Kidney epithelial cell (primary cell): ENCODE results near the gene GASK1A. TPM values are rescaled to one million over a fixed set of nuclear protein-coding genes. Genes with fewer than 3 reads are reported as not detected.

Experiments used
- DNase-seq: peaks from one replicate; pipeline ENCODE4 v3.0.0-alpha.2; 2010; ENCODE audit warnings: low read depth
- H3K27me3 ChIP-seq: 2 replicates; pipeline ENCODE4 v1.6.0; 2011; ENCODE audit warnings: low read length; ENCODE audit not compliant: control insufficient read depth, insufficient read depth
- H3K36me3 ChIP-seq: 2 replicates; pipeline ENCODE4 v1.5.1; 2011; ENCODE audit warnings: low read length; ENCODE audit not compliant: control insufficient read depth, insufficient read depth
- H3K4me3 ChIP-seq: 2 replicates; pipeline ENCODE4 v1.5.1; 2011; ENCODE audit warnings: low read depth, mild to moderate bottlenecking, control low read depth, low read length
- CTCF ChIP-seq: IDR thresholded peaks from 2 replicates; pipeline ENCODE4 v1.5.1; 2011; ENCODE audit warnings: mild to moderate bottlenecking, moderate library complexity, low read length, control low read depth, inconsistent platforms; ENCODE audit not compliant: insufficient read depth, poor library complexity, severe bottlenecking
- total RNA-seq: library from RNA; depleted of rRNA; stranded (reverse); fragments of >200 nt; gene quantifications from 2 replicates; pipeline ENCODE4 v1.2.3, GENCODE V29; 2015

The GASK1A gene
- total RNA-seq, 1 donor from 2014 or later = 1.0 TPM

DNA sequence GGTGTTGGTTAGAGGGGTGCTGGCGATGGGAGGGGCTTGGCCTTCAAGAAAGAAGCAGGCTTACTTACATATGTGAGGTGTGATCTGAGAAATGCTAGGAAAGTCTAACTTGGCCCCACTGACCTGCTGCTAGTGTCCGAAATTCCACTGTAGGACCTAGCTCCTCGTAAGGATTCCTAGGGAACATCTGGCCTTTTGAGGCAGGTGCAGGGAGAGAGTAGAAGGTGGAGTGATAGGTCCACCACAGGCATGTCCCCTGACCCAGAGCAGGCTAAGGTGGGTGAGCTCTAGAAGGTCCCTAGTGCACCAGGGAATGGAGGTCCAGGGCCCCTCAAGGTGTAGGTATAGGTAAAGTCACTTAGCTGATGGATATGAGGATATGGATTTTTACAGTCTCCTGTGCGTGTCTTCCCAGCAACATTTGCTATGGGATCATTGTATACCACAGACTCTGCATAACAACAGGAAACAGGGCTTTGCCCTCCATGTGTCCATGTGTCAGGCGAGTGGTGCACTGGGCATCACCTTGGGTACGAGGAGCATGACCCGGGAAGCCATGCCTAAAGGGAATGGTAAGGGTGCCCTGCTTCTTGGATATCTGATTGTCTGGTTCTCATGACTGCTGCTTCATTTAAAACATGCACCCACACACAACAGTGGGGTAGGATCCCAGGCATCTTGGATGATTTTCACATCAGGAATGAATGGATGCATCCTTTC is 94.2 kb downstream of the GASK1A start:
- H3K36me3 ChIP-seq = no peaks in the 10 kb centered on the region

GRCh38 chr3:43073836-43074220 is 94.7 kb downstream of the GASK1A start:
- TF ChIP-seq CTCF = no peak
- DNase-seq = no peak
- Histone ChIP-seq H3K27me3 (no peaks in the 10 kb centered on the region), H3K36me3 (no peaks in the 10 kb centered on the region), H3K4me3 (no peak overlapping the region)

More for the DNA sequence above, 94.2 kb downstream of the GASK1A start:
- TF ChIP-seq CTCF = no peak
- no peaks in the 10 kb centered on the region for H3K27me3 ChIP-seq
- DNase-seq = no peak
- H3K4me3 ChIP-seq = no peak overlapping the region

DNA sequence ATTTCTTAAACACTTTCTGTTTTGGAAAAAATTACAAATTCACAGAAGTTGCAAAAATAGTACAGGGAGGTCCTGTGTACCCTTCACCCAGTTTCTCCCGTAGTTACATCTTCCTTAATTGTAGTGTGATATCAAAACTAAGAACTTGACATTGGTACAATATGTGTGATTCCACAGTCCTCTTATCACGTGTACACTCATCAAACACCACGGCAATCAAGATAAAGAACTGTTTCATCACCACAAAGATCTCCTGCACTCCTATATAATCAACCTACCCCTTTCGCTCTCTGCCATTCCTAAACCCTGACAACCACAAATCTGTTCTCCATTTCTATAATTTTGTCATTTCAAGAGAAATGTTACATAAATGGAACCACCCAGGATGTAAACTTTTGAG is 95.4 kb downstream of the GASK1A start:
- Histone ChIP-seq H3K36me3 (no peaks in the 10 kb centered on the region), H3K27me3 (no peaks in the 10 kb centered on the region), H3K4me3 (no peak overlapping the region)
- DNase-seq = no peak
- TF ChIP-seq CTCF = no peak

DNA sequence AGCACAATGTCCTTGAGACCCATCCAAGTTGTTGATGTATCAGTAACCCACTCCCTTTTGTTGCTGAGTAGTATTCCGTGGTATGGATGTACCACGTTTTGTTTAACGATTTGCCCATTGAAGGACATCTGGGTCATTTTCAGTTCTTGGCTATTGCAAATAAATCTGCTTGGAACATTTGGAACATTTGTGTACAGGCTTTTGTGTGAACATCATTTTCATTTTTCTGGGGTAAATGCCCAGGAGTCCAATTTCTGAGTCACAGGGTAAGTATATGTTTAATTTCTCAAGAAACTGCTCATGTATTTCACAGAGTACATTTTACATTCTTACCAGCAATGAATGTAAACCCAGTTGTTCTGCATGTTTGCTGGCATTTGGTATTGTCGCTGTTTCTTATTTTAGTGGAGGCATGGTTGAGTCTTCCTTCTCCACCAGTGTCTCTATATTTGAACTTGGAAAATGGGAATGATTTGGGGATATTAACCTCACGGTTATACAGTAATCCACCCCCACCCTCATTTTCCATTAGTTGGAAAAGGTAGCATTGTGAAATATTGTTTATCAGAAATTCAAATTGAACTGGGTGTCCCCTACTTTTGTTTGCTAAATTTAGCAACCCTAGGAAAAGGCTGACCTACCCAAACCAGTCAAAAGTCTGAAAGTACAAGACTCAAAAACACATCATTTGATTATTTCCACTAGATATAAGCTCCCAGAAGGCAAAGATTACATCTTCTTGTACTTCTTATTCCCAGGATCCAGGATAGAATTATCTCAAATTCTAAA is 96.0 kb downstream of the GASK1A start:
- no peak for DNase-seq
- no peak for TF ChIP-seq CTCF
- Histone ChIP-seq H3K4me3 (no peak overlapping the region), H3K36me3 (no peaks in the 10 kb centered on the region), H3K27me3 (no peaks in the 10 kb centered on the region)

DNA sequence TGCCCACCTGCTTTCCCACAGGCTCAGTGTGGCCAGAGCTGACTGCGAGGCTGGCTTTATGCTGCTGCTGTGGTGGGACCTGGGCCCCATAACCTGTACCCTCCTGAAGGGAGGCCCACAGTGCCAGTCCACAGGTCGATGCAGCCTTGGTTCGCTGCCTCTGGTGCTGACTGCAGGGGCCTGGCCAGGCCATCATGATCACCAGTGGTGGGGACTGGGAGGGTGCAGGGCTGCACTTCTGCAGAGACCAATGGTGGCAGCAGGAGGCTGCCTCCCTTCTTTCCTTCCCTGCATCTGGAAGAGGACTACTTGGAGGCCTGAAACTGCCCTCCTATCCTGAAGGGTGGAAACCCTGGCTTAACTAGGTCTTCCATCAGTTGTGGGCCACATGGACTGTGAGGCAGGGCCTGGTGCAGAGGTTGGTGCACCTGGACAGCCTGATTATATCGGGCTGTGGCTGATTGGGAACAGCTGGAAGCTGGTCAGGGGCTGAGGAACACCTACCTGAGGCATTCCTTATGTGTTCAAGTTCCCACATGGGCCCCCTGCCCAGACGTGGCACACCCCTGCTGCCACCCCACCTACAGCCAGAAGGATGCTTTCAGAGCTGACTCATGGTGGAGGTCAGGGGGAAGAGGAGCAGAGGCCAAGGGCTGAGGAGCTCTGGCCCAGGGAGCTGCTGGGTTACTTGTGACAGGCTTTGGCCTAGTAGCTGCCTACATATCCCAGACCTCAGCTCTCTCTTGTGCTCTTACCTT is 97.0 kb downstream of the GASK1A start:
- Histone ChIP-seq H3K4me3 (no peak overlapping the region), H3K36me3 (no peaks in the 10 kb centered on the region), H3K27me3 (no peaks in the 10 kb centered on the region)
- no peak for DNase-seq
- TF ChIP-seq CTCF = no peak
